Hematopoietic multipotent progenitor cell treated with erythropoietin and hydrocortisone succinate and interleukin-3 and kit ligand, for 17 days (in vitro differentiated cells): ENCODE results near the gene TMEM38A.
A peak's percentile ranks its signal among the peaks of the same experiment; 100 is the strongest.
"Not testable (repeated sequence)": the region's sequence is repeated elsewhere in the genome, so short reads cannot be mapped to it uniquely, and the experiment has no call there.

Experiments used
- DNase-seq: peaks from one replicate; pipeline ENCODE4 v3.0.0-alpha.2; 2015; ENCODE audit warnings: low spot score

Gene TMEM38A

GRCh38 chr19:16637535-16637934, 23.4 kb upstream of the TMEM38A start:
- DNase-seq, result no peak

- no peak for DNase-seq
Measured at GRCh38 chr19:16638666-16639065, 22.3 kb upstream of the TMEM38A start.

DNA sequence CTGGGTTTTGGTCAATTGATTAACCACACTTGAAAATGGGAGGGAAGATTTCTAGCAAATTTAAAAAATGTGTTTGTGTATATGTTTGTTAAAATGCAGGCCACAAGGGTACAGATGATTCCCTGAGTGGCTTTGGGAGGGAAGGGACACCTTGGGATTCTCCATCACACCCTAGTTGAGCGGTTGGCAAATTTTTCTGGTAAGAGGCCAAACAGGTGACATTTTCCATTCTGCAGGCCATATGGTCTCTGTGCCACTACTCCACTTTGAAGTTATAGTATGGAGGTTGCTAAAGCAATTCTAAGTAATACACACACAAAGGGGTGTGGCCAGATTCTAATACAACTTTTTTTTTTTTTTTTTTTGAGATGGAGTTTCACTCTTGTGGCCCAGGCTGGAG, 20.0 kb upstream of the TMEM38A start:
- no peak for DNase-seq

- no peak for DNase-seq
Measured at GRCh38 chr19:16641695-16642094, 19.2 kb upstream of the TMEM38A start.

DNA sequence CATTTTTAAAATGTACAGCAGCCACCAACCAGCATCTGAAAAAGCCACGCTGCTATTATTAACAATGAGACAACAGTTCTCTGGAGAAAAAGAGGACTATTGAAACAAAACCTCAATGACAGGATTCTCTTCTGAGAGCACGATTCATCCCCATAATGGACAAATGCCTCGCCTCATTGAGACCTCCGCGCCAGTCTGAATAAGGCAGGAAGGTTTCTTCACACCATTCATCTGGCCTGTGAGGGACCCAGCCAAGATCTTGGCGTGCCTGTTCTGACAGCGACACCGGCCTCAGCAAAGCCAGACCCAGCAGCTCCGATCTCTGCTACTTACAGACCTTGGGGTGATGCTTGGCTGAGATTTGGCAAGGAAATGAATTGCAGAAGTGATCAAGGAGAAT, 15.8 kb upstream of the TMEM38A start:
- no peak for DNase-seq

- no peak for DNase-seq
Measured at GRCh38 chr19:16649734-16650133, 11.2 kb upstream of the TMEM38A start.

- no peak for DNase-seq
Measured at GRCh38 chr19:16650821-16651220, 10.1 kb upstream of the TMEM38A start.

- not testable (repeated sequence) for DNase-seq
Measured at GRCh38 chr19:16651421-16652188, 9.3 kb upstream of the TMEM38A start.

DNA sequence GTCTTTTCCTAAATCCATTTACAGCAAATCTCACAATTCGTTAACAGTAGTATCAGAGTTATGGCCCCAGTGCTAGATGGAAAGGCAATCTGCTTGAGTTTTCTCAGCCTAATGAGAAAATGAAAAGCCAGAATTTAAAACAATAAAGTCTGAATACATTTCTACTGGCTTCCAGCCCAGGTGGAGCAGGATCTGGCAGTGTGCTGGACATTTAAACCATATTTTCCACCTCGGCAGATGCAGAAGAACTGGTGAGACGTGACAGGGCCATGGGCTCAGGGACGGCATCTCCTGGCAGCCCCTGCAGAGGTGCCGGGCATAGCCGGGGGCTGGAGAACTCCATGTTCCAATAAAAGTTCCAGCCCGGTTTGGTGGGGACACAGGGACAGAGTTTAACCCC, 8.1 kb upstream of the TMEM38A start:
- no peak for DNase-seq

DNA sequence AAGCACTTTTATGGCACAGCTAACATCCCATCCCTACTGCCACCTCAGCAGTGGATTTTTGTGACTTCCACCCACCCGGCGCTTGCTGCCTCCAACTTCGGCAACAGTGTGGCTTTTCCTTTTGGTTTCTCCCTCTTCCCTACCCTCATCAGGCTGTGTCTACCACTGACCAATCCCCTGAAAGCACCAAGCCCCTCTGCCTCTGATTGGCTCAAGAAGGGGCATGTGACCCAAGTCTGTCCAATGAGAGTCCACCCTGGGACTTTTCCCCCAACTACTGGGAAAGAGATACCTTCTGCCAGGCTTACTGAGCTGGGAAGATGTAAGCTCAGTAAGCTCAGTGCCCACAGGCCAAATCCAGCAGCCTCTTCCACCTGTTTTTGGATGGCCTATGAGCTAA, 6.8 kb upstream of the TMEM38A start:
- no peak for DNase-seq

- DNase-seq, result no peak
Measured at GRCh38 chr19:16654627-16655026, 6.3 kb upstream of the TMEM38A start.

- no peak for DNase-seq
Measured at GRCh38 chr19:16655727-16656126, 5.2 kb upstream of the TMEM38A start.

DNA sequence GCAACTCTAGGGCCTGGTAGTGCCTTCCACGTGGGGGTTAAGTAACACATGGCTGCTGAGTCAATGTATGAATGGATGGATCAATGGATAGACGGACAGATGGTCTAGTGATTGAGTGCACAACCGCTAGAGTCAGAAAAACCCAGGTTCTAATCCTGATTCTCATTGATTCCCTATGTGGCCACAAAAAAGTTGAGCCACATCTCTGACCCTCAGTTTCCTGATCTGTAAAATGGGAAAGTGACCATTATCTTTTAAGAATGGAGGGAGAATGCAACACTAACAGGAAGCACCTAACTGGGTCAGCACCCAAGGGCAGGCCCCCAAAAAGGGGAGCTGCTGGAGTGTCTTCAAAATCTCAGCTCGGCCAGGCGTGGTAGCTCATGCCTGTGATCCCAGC, 3.6 kb upstream of the TMEM38A start:
- no peak for DNase-seq

DNA sequence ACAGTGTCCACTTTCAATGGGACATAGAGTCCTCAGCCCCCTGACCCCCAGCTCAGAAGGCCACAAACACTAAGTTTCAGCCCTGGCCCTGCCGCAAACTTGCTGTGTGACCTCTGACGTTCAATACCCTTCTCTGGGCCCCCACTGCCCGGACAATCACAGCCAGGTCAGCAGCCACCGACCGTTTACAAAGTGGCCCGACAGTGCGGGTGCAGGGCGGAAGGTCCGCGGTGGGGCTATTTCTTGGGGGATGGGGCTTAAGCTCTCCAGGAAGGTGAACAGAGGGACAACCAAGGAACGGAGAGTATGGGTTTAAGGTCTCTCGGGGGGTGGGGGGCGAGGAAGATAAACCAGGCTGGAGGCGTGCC, 1.5 kb upstream of the TMEM38A start:
- DNase-seq, result no peak

- peak; percentile 98 for DNase-seq
Measured at GRCh38 chr19:16659832-16660708, 869 bp upstream of the TMEM38A start, which contains the start of gene SMIM7. Gene SMIM7 (minus strand): TSS chr19:16660144. CDS start chr19:16660110, 34 bp downstream.

DNA sequence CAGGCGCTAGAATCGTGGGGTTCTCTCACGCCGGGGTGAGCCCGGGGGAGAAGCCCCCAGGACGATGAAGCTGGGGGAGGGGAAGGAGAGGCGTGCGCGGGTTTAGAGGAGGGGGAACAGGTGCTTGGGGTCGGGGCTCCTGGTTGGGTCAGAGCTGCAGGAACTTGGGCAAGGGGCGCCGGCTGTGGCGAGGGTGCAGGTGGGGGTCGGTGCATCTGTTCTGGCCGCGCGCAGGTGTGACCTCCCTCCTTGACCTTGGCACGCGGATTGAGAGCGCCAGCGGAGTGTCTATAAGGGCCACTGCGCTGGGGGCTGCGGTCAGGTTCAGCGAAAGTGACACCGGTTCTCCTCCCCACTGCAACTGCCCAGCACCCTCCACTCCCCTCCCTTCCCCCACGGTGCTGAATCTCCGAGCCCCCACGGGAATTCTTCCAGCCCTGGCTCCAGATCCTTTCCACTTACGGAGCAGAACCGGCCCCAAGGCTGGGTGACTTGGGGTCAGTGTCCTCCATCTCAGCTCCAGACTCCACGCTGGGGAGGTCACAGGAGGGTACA, 618 bp downstream of the TMEM38A start:
- DNase-seq, result no peak

GRCh38 chr19:16668176-16668575, 7.2 kb downstream of the TMEM38A start:
- no peak for DNase-seq

- not testable (repeated sequence) for DNase-seq
Measured at GRCh38 chr19:16668702-16669101, 7.8 kb downstream of the TMEM38A start.

DNA sequence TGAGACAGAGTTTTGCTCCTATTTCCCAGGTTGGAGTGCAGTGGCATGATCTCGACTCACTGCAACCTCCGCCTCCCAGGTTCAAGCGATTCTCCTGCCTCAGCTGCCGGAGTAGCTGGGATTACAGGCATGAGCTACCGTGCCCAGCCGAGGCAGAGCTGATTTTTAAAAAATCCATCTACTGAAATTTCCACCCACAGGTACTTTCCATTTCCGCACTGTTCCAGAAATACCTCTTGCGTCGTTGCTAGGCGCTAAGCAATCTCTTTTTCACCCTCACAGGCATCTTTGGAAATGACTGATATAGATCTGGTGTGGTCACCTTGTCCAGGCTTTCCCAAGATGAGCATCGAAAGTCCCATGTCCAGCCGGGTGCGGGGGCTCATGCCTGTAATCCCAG, 9.4 kb downstream of the TMEM38A start:
- no peak for DNase-seq

- DNase-seq, result no peak
Measured at GRCh38 chr19:16671652-16672274, 10.8 kb downstream of the TMEM38A start.

GRCh38 chr19:16673231-16673630, 12.3 kb downstream of the TMEM38A start:
- no peak for DNase-seq

DNA sequence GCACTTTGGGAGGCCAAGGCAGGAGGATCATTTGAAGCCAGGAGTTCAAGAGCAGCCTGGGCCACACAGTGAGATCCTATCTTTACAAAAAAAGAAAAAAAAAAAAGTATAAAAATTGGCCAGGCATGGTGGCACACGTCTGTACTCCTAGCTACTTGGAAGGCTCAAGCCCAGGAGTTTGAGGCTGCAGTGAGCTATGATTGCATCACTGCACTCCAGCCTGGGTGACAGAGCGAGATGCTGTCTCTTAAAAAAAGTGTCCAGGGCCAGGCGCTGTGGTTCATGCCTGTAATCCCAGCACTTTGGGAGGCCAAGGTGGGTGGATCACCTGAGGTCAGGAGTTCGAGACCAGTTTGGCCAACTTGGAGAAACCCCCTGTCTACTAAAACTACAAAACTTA, 12.9 kb downstream of the TMEM38A start:
- not testable (repeated sequence) for DNase-seq
